C4-2B (cell line): ENCODE results near the gene KIAA0753.

ENCODE experiments used
- CTCF ChIP-seq: fragments of 450-650 bp; conservative IDR thresholded peaks from 2 replicates; pipeline ENCODE4 v1.5.1; 2017; ENCODE audit warnings: mild to moderate bottlenecking
- ZFX ChIP-seq: fragments of 450-650 bp; IDR thresholded peaks from 2 replicates; pipeline ENCODE4 v1.6.1; 2017

DNA sequence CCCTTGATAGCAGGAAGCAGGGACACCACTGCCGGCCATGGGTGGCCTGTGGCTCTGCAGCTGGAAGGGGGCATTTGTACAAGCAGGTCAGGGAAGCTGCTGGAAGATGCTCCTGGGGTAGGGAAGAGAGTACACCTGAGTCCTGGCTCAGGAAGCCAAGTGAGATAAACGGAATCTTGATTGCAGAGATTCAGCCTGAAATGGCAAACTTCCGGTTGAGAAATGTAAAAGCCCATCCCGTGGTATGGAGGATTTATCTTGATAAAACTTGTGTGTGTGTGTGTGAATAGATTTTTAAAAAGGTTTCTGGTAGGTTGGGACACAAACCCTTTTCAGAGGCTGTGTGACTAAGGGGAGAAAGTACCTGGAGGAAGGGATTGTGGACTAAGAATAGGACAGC is 40.7 kb upstream of the KIAA0753 start:
- no peak for TF ChIP-seq CTCF
- no peak for TF ChIP-seq ZFX
